ENCODE measurements around the gene LRFN2.
A peak's percentile ranks its signal among the peaks of the same experiment; 100 is the strongest.

Gene LRFN2

GRCh38 chr6:40586369-40587201 is 579 bp downstream of the LRFN2 start:
- Histone ChIP-seq H3K4me3 (ENCODE audit: low read depth, low read length) (peak overlapping the region; percentile 74), H3K27me3 (ENCODE audit: control insufficient read depth, insufficient read depth, low read length) (peaks cover 44% of the 10 kb centered on the region), H3K9ac (ENCODE audit: low read depth, low read length) (no peak overlapping the region), H3K36me3 (ENCODE audit: control insufficient read depth, insufficient read depth, low read length) (no peaks in the 10 kb centered on the region), H3K4me1 (ENCODE audit: control insufficient read depth, insufficient read depth, low read length) (peaks cover 21% of the 10 kb centered on the region), H3K27ac (ENCODE audit: low read depth, low read length) (no peak overlapping the region), H3K9me3 (ENCODE audit: control insufficient read depth, insufficient read depth, low read length) (no peaks in the 10 kb centered on the region)

DNA sequence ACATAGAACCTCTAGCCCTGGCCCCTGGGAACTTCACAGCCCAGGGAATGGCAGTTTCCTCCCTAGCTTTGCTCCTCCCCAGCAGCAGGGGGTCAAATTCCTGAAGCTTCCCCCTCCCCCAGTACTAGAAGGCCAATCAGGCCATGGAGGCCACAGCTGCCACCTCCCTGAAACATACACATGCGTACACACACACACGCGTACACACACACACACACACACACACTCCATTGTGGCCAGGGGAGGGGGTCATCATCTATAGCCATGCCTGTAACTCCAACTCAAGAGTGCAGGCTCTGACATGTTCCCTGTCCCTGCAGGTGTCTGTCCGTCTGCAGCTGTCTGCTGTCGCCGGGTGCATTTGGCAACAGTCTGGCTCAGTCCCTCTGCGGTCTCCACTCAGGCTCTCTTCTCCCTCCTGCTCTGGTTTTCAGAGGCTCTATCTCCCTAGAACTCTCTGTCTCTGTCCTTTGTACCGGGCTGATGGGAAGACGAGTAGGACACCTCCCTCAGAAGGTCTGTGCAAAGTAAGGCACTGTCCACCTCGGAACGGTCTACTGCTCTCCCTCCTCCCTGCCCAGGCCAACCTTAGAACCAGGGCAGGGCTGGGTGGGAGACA is 1.4 kb downstream of the LRFN2 start:
- H3K27me3 ChIP-seq (ENCODE audit: control insufficient read depth, insufficient read depth, low read length) = peaks cover 44% of the 10 kb centered on the region
- no peaks in the 10 kb centered on the region for H3K36me3 ChIP-seq (ENCODE audit: control insufficient read depth, insufficient read depth, low read length)
- peak overlapping the region; percentile 29 for H3K27ac ChIP-seq (ENCODE audit: low read depth, low read length)
- peaks cover 21% of the 10 kb centered on the region for H3K4me1 ChIP-seq (ENCODE audit: control insufficient read depth, insufficient read depth, low read length)
- H3K4me3 ChIP-seq (ENCODE audit: low read depth, low read length) = peak overlapping the region; percentile 74
- no peaks in the 10 kb centered on the region for H3K9me3 ChIP-seq (ENCODE audit: control insufficient read depth, insufficient read depth, low read length)
- no peak overlapping the region for H3K9ac ChIP-seq (ENCODE audit: low read depth, low read length)

DNA sequence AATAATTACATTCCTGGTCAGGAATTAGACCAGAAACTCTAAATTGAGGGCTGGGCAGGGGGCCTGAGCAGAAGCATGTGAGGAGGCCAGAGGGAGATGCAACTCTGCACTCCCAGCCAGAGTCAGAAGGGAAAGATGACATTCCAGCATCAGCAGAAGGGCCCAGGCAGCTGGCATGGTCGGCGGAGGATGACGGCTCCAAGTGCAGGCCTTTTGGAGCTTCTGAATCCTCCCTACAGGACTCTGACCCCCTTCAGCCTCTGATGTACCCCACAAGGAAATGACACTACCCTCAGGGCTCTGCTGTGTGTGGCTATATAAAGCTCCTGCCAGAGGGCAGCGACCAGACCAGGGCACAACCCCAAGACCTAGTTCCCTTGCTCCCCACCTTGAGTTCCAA is 1.9 kb downstream of the LRFN2 start:
- peaks cover 21% of the 10 kb centered on the region for H3K4me1 ChIP-seq (ENCODE audit: control insufficient read depth, insufficient read depth, low read length)
- H3K27ac ChIP-seq (ENCODE audit: low read depth, low read length) = peak overlapping the region; percentile 29
- peaks cover 44% of the 10 kb centered on the region for H3K27me3 ChIP-seq (ENCODE audit: control insufficient read depth, insufficient read depth, low read length)
- no peaks in the 10 kb centered on the region for H3K9me3 ChIP-seq (ENCODE audit: control insufficient read depth, insufficient read depth, low read length)
- H3K9ac ChIP-seq (ENCODE audit: low read depth, low read length) = no peak overlapping the region
- no peaks in the 10 kb centered on the region for H3K36me3 ChIP-seq (ENCODE audit: control insufficient read depth, insufficient read depth, low read length)
- no peak overlapping the region for H3K4me3 ChIP-seq (ENCODE audit: low read depth, low read length)

GRCh38 chr6:40584741-40585140 is 2.4 kb downstream of the LRFN2 start:
- Histone ChIP-seq H3K27ac (ENCODE audit: low read depth, low read length) (no peak overlapping the region), H3K27me3 (ENCODE audit: control insufficient read depth, insufficient read depth, low read length) (peaks cover 44% of the 10 kb centered on the region), H3K9me3 (ENCODE audit: control insufficient read depth, insufficient read depth, low read length) (no peaks in the 10 kb centered on the region), H3K9ac (ENCODE audit: low read depth, low read length) (no peak overlapping the region), H3K4me1 (ENCODE audit: control insufficient read depth, insufficient read depth, low read length) (peaks cover 21% of the 10 kb centered on the region), H3K4me3 (ENCODE audit: low read depth, low read length) (no peak overlapping the region), H3K36me3 (ENCODE audit: control insufficient read depth, insufficient read depth, low read length) (no peaks in the 10 kb centered on the region)

DNA sequence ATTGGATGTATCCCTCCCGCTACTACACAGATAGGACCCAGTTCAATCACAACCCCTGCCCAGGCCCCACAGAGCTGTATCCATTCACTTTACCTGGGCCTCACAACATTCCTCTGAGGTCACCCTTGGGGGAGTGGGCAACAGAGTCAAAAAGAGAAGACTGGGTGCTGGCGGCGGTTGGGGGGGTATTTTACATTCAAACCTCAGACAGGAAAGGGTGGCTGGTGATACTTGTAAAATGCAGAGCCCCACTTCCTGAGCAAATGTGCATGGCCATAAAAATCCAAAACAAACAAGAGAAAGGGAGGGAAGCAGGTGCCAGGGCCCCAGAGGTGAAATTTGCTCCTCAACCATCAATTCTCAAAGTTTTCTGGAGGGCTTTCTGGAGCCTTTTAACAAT is 3.5 kb downstream of the LRFN2 start:
- Histone ChIP-seq H3K9ac (ENCODE audit: low read depth, low read length) (no peak overlapping the region), H3K9me3 (ENCODE audit: control insufficient read depth, insufficient read depth, low read length) (no peaks in the 10 kb centered on the region), H3K27me3 (ENCODE audit: control insufficient read depth, insufficient read depth, low read length) (peaks cover 33% of the 10 kb centered on the region), H3K4me3 (ENCODE audit: low read depth, low read length) (no peak overlapping the region), H3K27ac (ENCODE audit: low read depth, low read length) (no peak overlapping the region), H3K4me1 (ENCODE audit: control insufficient read depth, insufficient read depth, low read length) (peaks cover 21% of the 10 kb centered on the region), H3K36me3 (ENCODE audit: control insufficient read depth, insufficient read depth, low read length) (no peaks in the 10 kb centered on the region)

- H3K4me3 ChIP-seq (ENCODE audit: low read depth, low read length) = no peak overlapping the region
- H3K9ac ChIP-seq (ENCODE audit: low read depth, low read length) = no peak overlapping the region
- H3K27ac ChIP-seq (ENCODE audit: low read depth, low read length) = no peak overlapping the region
- H3K36me3 ChIP-seq (ENCODE audit: control insufficient read depth, insufficient read depth, low read length) = no peaks in the 10 kb centered on the region
- peaks cover 25% of the 10 kb centered on the region for H3K27me3 ChIP-seq (ENCODE audit: control insufficient read depth, insufficient read depth, low read length)
- H3K4me1 ChIP-seq (ENCODE audit: control insufficient read depth, insufficient read depth, low read length) = peaks cover 17% of the 10 kb centered on the region
- no peaks in the 10 kb centered on the region for H3K9me3 ChIP-seq (ENCODE audit: control insufficient read depth, insufficient read depth, low read length)
Observed at GRCh38 chr6:40582892-40583291, 4.3 kb downstream of the LRFN2 start.

GRCh38 chr6:40579101-40579500 is 8.1 kb downstream of the LRFN2 start:
- H3K9me3 ChIP-seq (ENCODE audit: control insufficient read depth, insufficient read depth, low read length) = no peaks in the 10 kb centered on the region
- H3K4me3 ChIP-seq (ENCODE audit: low read depth, low read length) = no peak overlapping the region
- no peaks in the 10 kb centered on the region for H3K4me1 ChIP-seq (ENCODE audit: control insufficient read depth, insufficient read depth, low read length)
- H3K27me3 ChIP-seq (ENCODE audit: control insufficient read depth, insufficient read depth, low read length) = no peaks in the 10 kb centered on the region
- H3K9ac ChIP-seq (ENCODE audit: low read depth, low read length) = no peak overlapping the region
- no peak overlapping the region for H3K27ac ChIP-seq (ENCODE audit: low read depth, low read length)
- H3K36me3 ChIP-seq (ENCODE audit: control insufficient read depth, insufficient read depth, low read length) = no peaks in the 10 kb centered on the region

DNA sequence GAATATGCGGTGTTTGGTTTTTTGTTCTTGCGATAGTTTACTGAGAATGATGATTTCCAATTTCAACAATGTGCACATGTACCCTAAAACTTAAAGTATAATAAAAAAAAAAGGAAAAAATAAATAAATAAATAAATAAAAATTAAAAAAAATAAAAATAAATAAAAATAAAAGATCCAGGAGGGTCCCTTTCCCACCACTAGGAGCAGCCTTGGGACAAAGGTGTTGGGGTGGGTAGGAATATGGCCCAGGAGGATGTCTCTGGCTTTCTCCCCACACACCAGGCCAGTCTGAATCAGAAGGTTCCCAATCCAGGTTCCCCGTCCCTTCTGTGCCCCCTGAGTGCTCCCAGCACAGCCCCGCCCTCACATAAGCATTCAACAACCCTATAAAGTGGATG is 9.5 kb downstream of the LRFN2 start:
- no peaks in the 10 kb centered on the region for H3K4me1 ChIP-seq (ENCODE audit: control insufficient read depth, insufficient read depth, low read length)
- H3K9ac ChIP-seq (ENCODE audit: low read depth, low read length) = no peak overlapping the region
- no peak overlapping the region for H3K27ac ChIP-seq (ENCODE audit: low read depth, low read length)
- H3K27me3 ChIP-seq (ENCODE audit: control insufficient read depth, insufficient read depth, low read length) = no peaks in the 10 kb centered on the region
- no peaks in the 10 kb centered on the region for H3K9me3 ChIP-seq (ENCODE audit: control insufficient read depth, insufficient read depth, low read length)
- H3K4me3 ChIP-seq (ENCODE audit: low read depth, low read length) = no peak overlapping the region
- H3K36me3 ChIP-seq (ENCODE audit: control insufficient read depth, insufficient read depth, low read length) = no peaks in the 10 kb centered on the region

DNA sequence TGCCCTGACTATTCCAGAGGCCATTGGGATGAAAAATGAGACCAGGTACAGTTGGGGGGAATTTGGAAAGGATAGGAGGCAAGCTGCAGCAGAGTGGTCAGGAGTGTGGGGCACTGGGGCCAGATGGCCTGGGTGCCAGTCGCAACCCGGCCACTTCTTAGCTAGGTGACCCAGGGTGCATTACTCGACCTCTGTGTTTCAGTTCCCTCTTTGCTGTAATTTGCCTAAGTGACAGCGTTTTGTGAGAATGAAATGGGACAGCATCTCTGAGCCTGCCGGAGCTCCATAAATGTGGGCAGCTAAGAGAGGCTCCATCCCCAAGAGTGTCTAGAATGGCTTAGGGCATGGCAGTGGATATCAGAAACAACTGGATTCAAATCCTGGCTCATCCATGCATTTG is 13.9 kb downstream of the LRFN2 start:
- Histone ChIP-seq H3K9me3 (ENCODE audit: control insufficient read depth, insufficient read depth, low read length) (no peaks in the 10 kb centered on the region), H3K36me3 (ENCODE audit: control insufficient read depth, insufficient read depth, low read length) (no peaks in the 10 kb centered on the region), H3K4me1 (ENCODE audit: control insufficient read depth, insufficient read depth, low read length) (no peaks in the 10 kb centered on the region), H3K9ac (ENCODE audit: low read depth, low read length) (no peak overlapping the region), H3K27ac (ENCODE audit: low read depth, low read length) (no peak overlapping the region), H3K27me3 (ENCODE audit: control insufficient read depth, insufficient read depth, low read length) (no peaks in the 10 kb centered on the region), H3K4me3 (ENCODE audit: low read depth, low read length) (no peak overlapping the region)

DNA sequence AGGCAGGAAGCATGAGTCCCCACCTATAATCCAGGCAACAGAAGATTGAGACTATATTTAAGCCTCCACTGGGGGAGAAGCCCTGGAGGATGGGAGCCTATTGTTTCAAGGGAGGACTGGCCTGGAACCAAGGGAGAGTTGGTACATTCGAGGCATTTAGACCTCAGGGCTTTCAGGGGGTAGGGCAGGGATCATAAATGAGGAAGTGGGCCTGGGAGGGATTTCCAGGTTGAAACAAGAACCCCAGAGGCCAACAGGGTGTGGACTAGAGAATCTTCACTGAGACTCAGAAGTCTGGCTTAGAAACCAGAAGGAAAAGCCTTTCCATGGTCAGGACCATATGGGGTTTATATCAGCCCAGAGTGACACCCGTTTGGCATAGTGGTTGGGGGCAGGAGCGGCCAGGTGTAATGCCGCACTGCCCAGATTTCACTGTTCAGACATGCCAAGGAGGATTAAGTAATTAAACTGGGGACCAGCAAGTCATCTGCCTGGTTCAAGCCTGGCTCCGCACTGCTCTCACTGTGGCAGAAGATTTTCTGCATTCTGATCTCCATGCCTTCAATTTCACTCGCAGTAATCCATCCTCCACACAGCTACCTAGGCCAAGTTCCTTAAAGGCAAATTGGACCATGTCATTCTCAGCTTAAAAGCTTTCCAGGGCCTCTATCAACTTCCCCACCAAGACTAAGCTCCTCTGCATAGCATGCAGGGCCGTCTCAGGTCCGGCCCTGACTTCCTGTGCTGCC is 17.8 kb downstream of the LRFN2 start:
- Histone ChIP-seq H3K4me1 (ENCODE audit: control insufficient read depth, insufficient read depth, low read length) (no peaks in the 10 kb centered on the region), H3K27ac (ENCODE audit: low read depth, low read length) (no peak overlapping the region)

More for the DNA sequence above, 17.8 kb downstream of the LRFN2 start:
- no peaks in the 10 kb centered on the region for H3K27me3 ChIP-seq (ENCODE audit: control insufficient read depth, insufficient read depth, low read length)
- no peaks in the 10 kb centered on the region for H3K36me3 ChIP-seq (ENCODE audit: control insufficient read depth, insufficient read depth, low read length)
- H3K4me3 ChIP-seq (ENCODE audit: low read depth, low read length) = no peak overlapping the region
- H3K9me3 ChIP-seq (ENCODE audit: control insufficient read depth, insufficient read depth, low read length) = no peaks in the 10 kb centered on the region
- no peak overlapping the region for H3K9ac ChIP-seq (ENCODE audit: low read depth, low read length)
